Epithelial cell of esophagus (primary cell): ENCODE measurements around the gene CHD5.

Experiments used
- DNase-seq: peaks from one replicate; pipeline ENCODE4 v3.0.0; 2010; ENCODE audit warnings: low read depth
- H3K4me3 ChIP-seq: 2 replicates; pipeline ENCODE4 v1.5.1; 2011; ENCODE audit warnings: mild to moderate bottlenecking, low read length, control low read depth
- CTCF ChIP-seq: IDR thresholded peaks from 2 replicates; pipeline ENCODE4 v1.5.1; 2011; ENCODE audit warnings: low read depth, mild to moderate bottlenecking, low read length, control low read depth, inconsistent platforms; ENCODE audit not compliant: insufficient read depth; ENCODE audit errors: missing control alignments

Gene CHD5

DNA sequence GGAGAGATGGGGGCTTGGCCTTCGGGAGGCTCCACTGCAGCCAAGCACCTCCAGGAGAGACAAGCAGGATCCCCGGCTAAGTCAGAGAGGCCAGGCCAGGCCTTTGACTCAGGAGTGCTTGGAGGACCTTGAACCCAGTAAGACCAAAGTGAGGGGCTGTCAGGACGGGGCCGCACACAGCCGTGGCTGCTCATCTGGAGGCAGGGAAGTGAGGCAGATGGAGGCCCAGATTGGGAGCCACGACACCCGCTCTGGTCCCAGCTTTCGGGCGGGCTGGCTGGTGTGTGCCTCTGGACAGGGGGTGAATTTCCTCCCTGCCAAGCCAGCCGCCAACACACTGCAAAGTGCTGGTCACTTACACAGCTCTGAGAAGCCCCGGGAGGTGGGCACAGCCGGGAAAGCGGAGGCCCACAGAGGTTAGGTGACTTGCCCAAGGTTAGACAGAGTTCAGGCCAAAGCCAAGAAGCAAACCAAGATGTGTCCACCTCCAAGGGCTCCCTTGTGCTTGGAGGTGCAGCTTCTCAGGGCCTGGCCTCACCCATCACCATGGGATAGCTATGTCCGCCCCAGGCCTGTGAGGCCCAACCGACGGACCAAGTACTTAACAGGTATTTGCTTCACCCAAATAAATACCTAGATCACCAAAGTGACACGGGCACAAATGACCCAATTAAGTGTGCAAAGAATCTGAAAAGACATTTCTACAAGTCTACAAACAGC is 58.3 kb downstream of the CHD5 start:
- DNase-seq: no peak

GRCh38 chr1:6121021-6121421 is 59.1 kb downstream of the CHD5 start:
- no peak for TF ChIP-seq CTCF
- DNase-seq: no peak
- H3K4me3 ChIP-seq: no peak overlapping the region

More for the DNA sequence above, 58.3 kb downstream of the CHD5 start:
- no peak overlapping the region for H3K4me3 ChIP-seq
- TF ChIP-seq CTCF: no peak

DNA sequence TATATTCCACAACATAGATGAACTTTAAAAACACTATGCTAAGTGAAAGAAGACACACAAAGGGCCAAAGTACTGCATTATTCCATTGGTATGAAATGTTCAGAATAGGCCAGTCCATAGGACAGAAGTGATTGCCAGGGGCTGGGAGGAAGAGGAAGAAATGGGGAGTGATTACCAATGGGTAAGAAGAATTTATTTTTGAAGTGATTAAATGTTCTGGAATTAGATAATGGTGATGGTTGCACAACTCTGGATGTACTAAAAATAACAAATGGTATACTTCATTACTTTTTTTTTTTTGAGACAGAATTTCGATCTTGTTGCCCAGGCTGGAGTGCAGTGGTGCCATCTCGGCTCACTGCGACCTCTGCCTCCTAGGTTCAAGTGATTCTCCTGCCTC is 61.7 kb downstream of the CHD5 start:
- DNase-seq: peak; percentile 24
- no peak for TF ChIP-seq CTCF
- no peak overlapping the region for H3K4me3 ChIP-seq

DNA sequence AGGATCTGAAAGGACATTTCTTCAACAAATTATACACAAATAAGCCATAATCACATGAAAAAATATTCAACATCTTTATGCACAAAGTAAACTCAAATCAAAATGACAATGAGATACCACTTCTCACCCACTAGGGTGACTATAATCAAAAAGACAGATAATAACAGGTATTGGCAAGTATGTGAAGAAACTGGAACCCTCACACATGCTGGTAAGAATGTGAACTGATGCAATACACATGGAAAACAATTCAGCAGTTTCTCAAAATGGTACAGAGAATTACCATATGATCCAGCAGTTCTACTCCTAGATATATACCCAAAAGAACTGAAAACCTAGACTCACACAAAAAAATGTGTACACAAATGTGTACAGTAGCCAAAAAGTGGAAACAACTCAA is 62.5 kb downstream of the CHD5 start:
- H3K4me3 ChIP-seq: no peak overlapping the region
- TF ChIP-seq CTCF: no peak
- peak; percentile 6 for DNase-seq

GRCh38 chr1:6117064-6117463 is 63.1 kb downstream of the CHD5 start:
- TF ChIP-seq CTCF: no peak
- no peak overlapping the region for H3K4me3 ChIP-seq
- no peak for DNase-seq

GRCh38 chr1:6116137-6116536 is 64.0 kb downstream of the CHD5 start:
- no peak for TF ChIP-seq CTCF
- no peak overlapping the region for H3K4me3 ChIP-seq
- peak; percentile 45 for DNase-seq

GRCh38 chr1:6113745-6114144 is 66.4 kb downstream of the CHD5 start:
- no peak overlapping the region for H3K4me3 ChIP-seq
- no peak for DNase-seq
- no peak for TF ChIP-seq CTCF
